Lower leg skin (tissue), 4 donors: ENCODE measurements around the gene HOXB7. TPM values are rescaled to one million over a fixed set of nuclear protein-coding genes. Genes with fewer than 3 reads are reported as not detected.

Source experiments
- DNase-seq, 2 donors: peaks; one replicate each; pipeline ENCODE4 v3.0.0-alpha.2; 2019; ENCODE audit warnings: low spot score in 2 of 2
- H3K4me3 ChIP-seq: fragments of 200-600 bp; sonication (generic); 2 replicates; pipeline ENCODE4 v1.5.1; 2017; ENCODE audit warnings: mild to moderate bottlenecking, low read depth; ENCODE audit not compliant: poor library complexity, severe bottlenecking
- CTCF ChIP-seq, 3 donors: fragments of 450-650 bp; IDR thresholded peaks; one replicate each; pipeline ENCODE4 v1.5.1; 2016; ENCODE audit warnings: antibody characterized with exemption in 3 of 3, mild to moderate bottlenecking in 3 of 3, moderate library complexity in 2 of 3
- POLR2A ChIP-seq, 2 donors: fragments of 450-650 bp; IDR thresholded peaks; one replicate each; pipeline ENCODE4 v1.6.1; 2016 to 2017; ENCODE audit warnings: antibody characterized with exemption in 2 of 2, mild to moderate bottlenecking in 1 of 2, moderate library complexity in 1 of 2
- WGBS, 2 donors: methylation state at CpG; one replicate each; pipeline ENCODE4 v1.1.5; 2018; 5-methylcytosine and 5-hydroxymethylcytosine counted together
- intact Hi-C: fragments of 100-400 bp; cut with DNase I; formaldehyde crosslinking; loops from one replicate; pipeline ENCODE4 v1.15.0; 2023; ENCODE audit warnings: low total_unique reads
- total RNA-seq, 4 donors: library from RNA; depleted of rRNA; stranded (reverse); fragments of >200 nt; gene quantifications; one replicate each; pipeline ENCODE4 v1.1.0, GENCODE V29; 2016

Gene HOXB7
- total RNA-seq, 4 donors from 2014 or later, result 1.3 to 11.5 (median 5.3) TPM

- intact Hi-C loops, result loop anchor here (5.0 kb wide), 2 partner anchors 98 to 253 kb away; no protein-coding TSS in a partner anchor
- DNase-seq, result no peak
- H3K4me3 ChIP-seq, result no peak within 1 kb of the TSS
- 85% methylated on average over 23 of the region's 23 CpGs for WGBS, 2 donors
- TF ChIP-seq POLR2A (IDR thresholded peaks at IDR 0.05), result no peak
- no peak for TF ChIP-seq CTCF (IDR thresholded peaks at IDR 0.05)
Observed at GRCh38 chr17:48589831-48590606, 20.8 kb downstream of the HOXB7 start, which contains the start of gene HOXB3. Gene HOXB3 (minus strand): TSS chr17:48590241. CDS start chr17:48552474, 37,767 bp downstream.

- intact Hi-C loops, result no loop called here
- WGBS, 2 donors, result 75 to 79% methylated on average over 10 of the region's 10 CpGs
- DNase-seq, result no peak
- no peak overlapping the region for H3K4me3 ChIP-seq
- no peak for TF ChIP-seq POLR2A (IDR thresholded peaks at IDR 0.05)
Observed at GRCh38 chr17:48589060-48589830, 21.6 kb downstream of the HOXB7 start.

GRCh38 chr17:48588528-48588927, 22.3 kb downstream of the HOXB7 start:
- no peak for DNase-seq
- TF ChIP-seq POLR2A (IDR thresholded peaks at IDR 0.05) (no peak), CTCF (IDR thresholded peaks at IDR 0.05) (no peak)
- 68 to 70% methylated on average over 2 of the region's 2 CpGs for WGBS, 2 donors
- H3K4me3 ChIP-seq, result no peak overlapping the region
- intact Hi-C loops, result no loop called here

GRCh38 chr17:48588074-48588415, 22.8 kb downstream of the HOXB7 start:
- no peak for DNase-seq
- intact Hi-C loops, result no loop called here
- WGBS, 2 donors, result 67 to 86% methylated on average over 2 of the region's 2 CpGs
- H3K4me3 ChIP-seq, result no peak overlapping the region
- TF ChIP-seq POLR2A (IDR thresholded peaks at IDR 0.05) (no peak), CTCF (IDR thresholded peaks at IDR 0.05) (no peak)

- H3K4me3 ChIP-seq, result no peak overlapping the region
- WGBS, 2 donors, result 73 to 76% methylated on average over 5 of the region's 5 CpGs
- no peak for TF ChIP-seq CTCF (IDR thresholded peaks at IDR 0.05)
- no peak for TF ChIP-seq POLR2A (IDR thresholded peaks at IDR 0.05)
- intact Hi-C loops, result no loop called here
- DNase-seq, result no peak
Observed at GRCh38 chr17:48587276-48588073, 23.3 kb downstream of the HOXB7 start.
